Tibial artery (tissue), 4 donors: ENCODE results near the gene ZAR1L.

ENCODE experiments used
- DNase-seq, 2 donors: peaks; one replicate each; pipeline ENCODE4 v3.0.0-alpha.2; 2019
- H3K27ac ChIP-seq, 2 donors: fragments of 200-600 bp; sonication (generic) in 1 of 2; 1 replicate in 1 of 2; 2 replicates in 1 of 2; pipeline ENCODE4 v1.5.1; 2018 to 2019; ENCODE audit warnings: mild to moderate bottlenecking in 1 of 2
- H3K27me3 ChIP-seq, 2 donors: fragments of 200-600 bp; sonication (generic) in 1 of 2; one replicate each; pipeline versions ENCODE4 v1.5.1 to v1.6.0; 2016 to 2019
- H3K36me3 ChIP-seq, 3 donors: fragments of 200-600 bp; sonication (generic) in 2 of 3; one replicate each; pipeline ENCODE4 v1.5.1; 2016 to 2019; ENCODE audit warnings: mild to moderate bottlenecking in 2 of 3
- H3K4me1 ChIP-seq, 4 donors: fragments of 200-600 bp; sonication (generic) in 2 of 4; 1 replicate in 3 of 4; 2 replicates in 1 of 4; pipeline ENCODE4 v1.5.1; 2016 to 2019
- H3K4me3 ChIP-seq, 2 donors: fragments of 200-600 bp; sonication (generic) in 1 of 2; 1 replicate in 1 of 2; 2 replicates in 1 of 2; pipeline ENCODE4 v1.5.1; 2018 to 2019; ENCODE audit warnings: mild to moderate bottlenecking in 2 of 2
- H3K9me3 ChIP-seq, 3 donors: fragments of 200-600 bp; sonication (generic) in 1 of 3; one replicate each; pipeline ENCODE4 v1.5.1; 2016 to 2019
- intact Hi-C: fragments of 100-400 bp; cut with DNase I; formaldehyde crosslinking; loops from one replicate; pipeline ENCODE4 v1.15.0; 2023; ENCODE audit warnings: low total_unique reads
- TF ChIP-seq, protein P1 (sequence below), 2 experiments: fragments of 200-600 bp in 1 of 2; fragments of 450-650 bp in 1 of 2; IDR thresholded peaks; one replicate each; pipeline ENCODE4 v1.5.1; 2017 to 2019; ENCODE audit warnings: antibody characterized with exemption in 2 of 2, mild to moderate bottlenecking in 1 of 2, moderate library complexity in 1 of 2

Gene ZAR1L

DNA sequence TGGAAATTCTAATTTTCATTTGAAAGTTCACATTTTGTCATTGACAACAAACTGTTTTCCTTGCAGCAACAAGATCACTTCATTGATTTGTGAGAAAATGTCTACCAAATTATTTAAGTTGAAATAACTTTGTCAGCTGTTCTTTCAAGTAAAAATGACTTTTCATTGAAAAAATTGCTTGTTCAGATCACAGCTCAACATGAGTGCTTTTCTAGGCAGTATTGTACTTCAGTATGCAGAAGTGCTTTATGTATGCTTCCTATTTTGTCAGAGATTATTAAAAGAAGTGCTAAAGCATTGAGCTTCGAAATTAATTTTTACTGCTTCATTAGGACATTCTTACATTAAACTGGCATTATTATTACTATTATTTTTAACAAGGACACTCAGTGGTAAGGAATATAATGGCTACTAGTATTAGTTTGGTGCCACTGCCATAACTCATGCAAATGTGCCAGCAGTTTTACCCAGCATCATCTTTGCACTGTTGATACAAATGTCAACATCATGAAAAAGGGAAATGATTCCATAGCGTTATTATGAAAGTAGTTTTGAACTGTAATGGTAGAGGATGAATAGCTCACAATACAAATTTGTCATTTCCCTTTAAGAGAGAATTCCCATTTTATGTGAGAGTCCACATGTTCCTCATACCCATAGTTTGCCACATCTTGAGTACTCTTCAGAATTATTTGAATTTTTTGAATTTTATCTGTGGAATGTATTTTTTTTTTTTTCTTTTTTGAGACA is 2.7 kb upstream of the ZAR1L start:
- no peaks in the 10 kb centered on the region for H3K9me3 ChIP-seq
- DNase-seq, result no peak
- no peak overlapping the region for H3K27ac ChIP-seq
- no peaks in the 10 kb centered on the region for H3K27me3 ChIP-seq
- peaks cover 0 to 13% (median 3%) of the 10 kb centered on the region in 4 donors for H3K4me1 ChIP-seq
- TF ChIP-seq, protein P1, sequence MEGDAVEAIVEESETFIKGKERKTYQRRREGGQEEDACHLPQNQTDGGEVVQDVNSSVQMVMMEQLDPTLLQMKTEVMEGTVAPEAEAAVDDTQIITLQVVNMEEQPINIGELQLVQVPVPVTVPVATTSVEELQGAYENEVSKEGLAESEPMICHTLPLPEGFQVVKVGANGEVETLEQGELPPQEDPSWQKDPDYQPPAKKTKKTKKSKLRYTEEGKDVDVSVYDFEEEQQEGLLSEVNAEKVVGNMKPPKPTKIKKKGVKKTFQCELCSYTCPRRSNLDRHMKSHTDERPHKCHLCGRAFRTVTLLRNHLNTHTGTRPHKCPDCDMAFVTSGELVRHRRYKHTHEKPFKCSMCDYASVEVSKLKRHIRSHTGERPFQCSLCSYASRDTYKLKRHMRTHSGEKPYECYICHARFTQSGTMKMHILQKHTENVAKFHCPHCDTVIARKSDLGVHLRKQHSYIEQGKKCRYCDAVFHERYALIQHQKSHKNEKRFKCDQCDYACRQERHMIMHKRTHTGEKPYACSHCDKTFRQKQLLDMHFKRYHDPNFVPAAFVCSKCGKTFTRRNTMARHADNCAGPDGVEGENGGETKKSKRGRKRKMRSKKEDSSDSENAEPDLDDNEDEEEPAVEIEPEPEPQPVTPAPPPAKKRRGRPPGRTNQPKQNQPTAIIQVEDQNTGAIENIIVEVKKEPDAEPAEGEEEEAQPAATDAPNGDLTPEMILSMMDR (IDR thresholded peaks at IDR 0.05), result no peak
- H3K36me3 ChIP-seq, result no peaks in the 10 kb centered on the region
- intact Hi-C loops, result loop anchor here (10.0 kb wide), 1 partner anchor 473 kb away; no protein-coding TSS in a partner anchor
- no peak overlapping the region for H3K4me3 ChIP-seq

DNA sequence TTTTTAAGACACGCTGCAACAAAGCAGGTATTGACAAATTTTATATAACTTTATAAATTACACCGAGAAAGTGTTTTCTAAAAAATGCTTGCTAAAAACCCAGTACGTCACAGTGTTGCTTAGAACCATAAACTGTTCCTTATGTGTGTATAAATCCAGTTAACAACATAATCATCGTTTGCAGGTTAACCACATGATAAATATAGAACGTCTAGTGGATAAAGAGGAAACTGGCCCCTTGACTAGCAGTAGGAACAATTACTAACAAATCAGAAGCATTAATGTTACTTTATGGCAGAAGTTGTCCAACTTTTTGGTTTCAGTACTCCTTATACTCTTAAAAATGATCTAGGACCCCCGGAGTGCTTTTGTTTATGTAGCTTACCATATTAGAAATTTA is 1.3 kb upstream of the ZAR1L start:
- H3K4me1 ChIP-seq, result peaks cover 0 to 13% (median 3%) of the 10 kb centered on the region in 4 donors
- TF ChIP-seq, protein P1 (IDR thresholded peaks at IDR 0.05), result no peak
- no peaks in the 10 kb centered on the region for H3K9me3 ChIP-seq
- H3K4me3 ChIP-seq, result peak overlapping the region; percentile 74 to 89
- H3K36me3 ChIP-seq, result no peaks in the 10 kb centered on the region
- no peak for DNase-seq
- H3K27me3 ChIP-seq, result no peaks in the 10 kb centered on the region
- H3K27ac ChIP-seq, result peak overlapping the region in 1 of 2 donors; percentile 95
- intact Hi-C loops, result loop anchor here (10.0 kb wide), 1 partner anchor 472 kb away; no protein-coding TSS in a partner anchor

- Histone ChIP-seq H3K9me3 (no peaks in the 10 kb centered on the region), H3K27ac (peak overlapping the region; percentile 95 to 98), H3K4me1 (peaks cover 0 to 13% (median 3%) of the 10 kb centered on the region in 4 donors), H3K27me3 (no peaks in the 10 kb centered on the region), H3K36me3 (no peaks in the 10 kb centered on the region), H3K4me3 (peak overlapping the region; percentile 74 to 89)
- DNase-seq, result no peak
- TF ChIP-seq, protein P1 (IDR thresholded peaks at IDR 0.05), result no peak
- intact Hi-C loops, result loop anchor here (10.0 kb wide), 1 partner anchor 471 kb away; no protein-coding TSS in a partner anchor
These were observed 821 bp upstream of the ZAR1L start for GRCh38 chr13:32316028-32316339.

DNA sequence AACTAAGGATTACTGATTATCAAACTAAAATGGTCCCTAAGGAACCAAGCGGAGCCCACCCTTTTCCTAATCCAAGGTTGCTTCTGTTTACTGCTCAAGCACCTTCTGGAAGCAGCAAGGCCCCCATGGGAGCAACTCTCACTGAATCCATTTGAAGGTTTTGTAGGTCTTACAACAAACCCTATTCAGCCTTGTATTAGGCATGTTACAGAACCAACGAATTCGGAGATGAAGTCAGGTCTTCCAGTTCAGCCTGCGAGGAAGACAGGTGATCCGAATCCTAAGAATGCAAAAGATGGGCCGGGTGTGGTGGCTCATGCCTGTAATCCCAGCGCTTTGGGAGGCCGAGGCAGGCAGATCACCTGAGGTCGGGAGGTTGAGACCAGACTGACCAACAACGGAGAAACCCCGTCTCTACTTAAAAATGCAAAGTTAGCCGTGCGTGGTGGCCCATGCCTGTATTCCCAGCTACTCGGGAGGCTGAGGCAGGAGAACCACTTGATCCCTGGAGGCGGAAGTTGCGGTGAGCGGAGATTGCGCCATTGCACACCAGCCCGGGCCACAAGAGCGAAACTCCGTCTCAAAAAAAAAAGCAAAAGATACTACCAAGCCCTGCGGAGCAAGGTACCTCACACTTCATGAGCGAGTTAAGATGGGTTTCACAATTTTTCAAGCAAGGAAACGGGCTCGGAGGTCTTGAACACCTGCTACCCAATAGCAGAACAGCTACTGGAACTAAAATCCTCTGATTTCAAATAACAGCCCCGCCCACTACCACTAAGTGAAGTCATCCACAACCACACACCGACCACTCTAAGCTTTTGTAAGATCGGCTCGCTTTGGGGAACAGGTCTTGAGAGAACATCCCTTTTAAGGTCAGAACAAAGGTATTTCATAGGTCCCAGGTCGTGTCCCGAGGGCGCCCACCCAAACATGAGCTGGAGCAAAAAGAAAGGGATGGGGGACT is 609 bp downstream of the ZAR1L start:
- intact Hi-C loops, result loop anchor here (2.0 to 10.0 kb wide), 2 partner anchors 302 to 470 kb away; no protein-coding TSS in a partner anchor
- DNase-seq, result peak; percentile 50 to 71
- H3K4me1 ChIP-seq, result peaks cover 0 to 13% (median 11%) of the 10 kb centered on the region in 4 donors

More for the DNA sequence above, 609 bp downstream of the ZAR1L start:
- Histone ChIP-seq H3K9me3 (no peaks in the 10 kb centered on the region), H3K27ac (peak overlapping the region; percentile 95 to 98), H3K27me3 (no peaks in the 10 kb centered on the region), H3K4me3 (peak overlapping the region; percentile 74 to 89), H3K36me3 (no peaks in the 10 kb centered on the region)
- TF ChIP-seq, protein P1 (IDR thresholded peaks at IDR 0.05), result no peak
